PC-3 (cell line): ENCODE results near the gene PTPN23.

Experiments
- EZH2phosphoT487 ChIP-seq: fragments of 300-600 bp; sonication (generic); IDR thresholded peaks from 2 replicates; pipeline ENCODE4 v1.6.1; 2018; ENCODE audit warnings: mild to moderate bottlenecking, antibody characterized with exemption, low read length, borderline replicate concordance
- TF ChIP-seq, protein P1 (sequence below): fragments of 300-600 bp; sonication (generic); conservative IDR thresholded peaks from 2 replicates; pipeline ENCODE4 v1.5.1; 2017; ENCODE audit warnings: antibody characterized with exemption, low read depth, mild to moderate bottlenecking, low read length

DNA sequence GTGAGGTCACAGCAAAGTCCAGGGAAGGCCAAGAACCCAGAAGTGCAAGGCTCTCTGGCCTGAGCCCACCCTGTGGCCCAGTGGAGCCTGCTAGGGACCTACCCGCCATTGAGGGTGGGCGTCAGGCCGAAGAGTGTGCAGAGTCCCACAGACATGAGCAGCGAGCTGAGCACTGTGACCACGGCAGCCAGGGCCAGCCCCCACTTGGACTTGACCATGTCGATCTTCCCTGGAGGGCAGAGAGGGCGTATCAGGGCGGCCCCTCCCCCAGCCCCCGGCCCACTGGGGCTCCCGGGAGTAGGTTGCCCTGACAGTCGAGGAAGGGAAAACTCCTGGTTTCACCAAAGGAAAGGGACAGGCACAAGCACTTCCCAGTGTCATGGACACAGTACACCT lies 44.6 kb downstream of the PTPN23 start:
- TF ChIP-seq, protein P1, sequence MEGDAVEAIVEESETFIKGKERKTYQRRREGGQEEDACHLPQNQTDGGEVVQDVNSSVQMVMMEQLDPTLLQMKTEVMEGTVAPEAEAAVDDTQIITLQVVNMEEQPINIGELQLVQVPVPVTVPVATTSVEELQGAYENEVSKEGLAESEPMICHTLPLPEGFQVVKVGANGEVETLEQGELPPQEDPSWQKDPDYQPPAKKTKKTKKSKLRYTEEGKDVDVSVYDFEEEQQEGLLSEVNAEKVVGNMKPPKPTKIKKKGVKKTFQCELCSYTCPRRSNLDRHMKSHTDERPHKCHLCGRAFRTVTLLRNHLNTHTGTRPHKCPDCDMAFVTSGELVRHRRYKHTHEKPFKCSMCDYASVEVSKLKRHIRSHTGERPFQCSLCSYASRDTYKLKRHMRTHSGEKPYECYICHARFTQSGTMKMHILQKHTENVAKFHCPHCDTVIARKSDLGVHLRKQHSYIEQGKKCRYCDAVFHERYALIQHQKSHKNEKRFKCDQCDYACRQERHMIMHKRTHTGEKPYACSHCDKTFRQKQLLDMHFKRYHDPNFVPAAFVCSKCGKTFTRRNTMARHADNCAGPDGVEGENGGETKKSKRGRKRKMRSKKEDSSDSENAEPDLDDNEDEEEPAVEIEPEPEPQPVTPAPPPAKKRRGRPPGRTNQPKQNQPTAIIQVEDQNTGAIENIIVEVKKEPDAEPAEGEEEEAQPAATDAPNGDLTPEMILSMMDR = no peak
- no peak for TF ChIP-seq EZH2phosphoT487
